ENCODE results near the gene POLR1F. TPM values are rescaled to one million over a fixed set of nuclear protein-coding genes. Genes with fewer than 3 reads are reported as not detected.

The POLR1F gene
- total and polyA plus RNA-seq, 2 experiments from 2014 or later, result 35.2 to 99.9 TPM

DNA sequence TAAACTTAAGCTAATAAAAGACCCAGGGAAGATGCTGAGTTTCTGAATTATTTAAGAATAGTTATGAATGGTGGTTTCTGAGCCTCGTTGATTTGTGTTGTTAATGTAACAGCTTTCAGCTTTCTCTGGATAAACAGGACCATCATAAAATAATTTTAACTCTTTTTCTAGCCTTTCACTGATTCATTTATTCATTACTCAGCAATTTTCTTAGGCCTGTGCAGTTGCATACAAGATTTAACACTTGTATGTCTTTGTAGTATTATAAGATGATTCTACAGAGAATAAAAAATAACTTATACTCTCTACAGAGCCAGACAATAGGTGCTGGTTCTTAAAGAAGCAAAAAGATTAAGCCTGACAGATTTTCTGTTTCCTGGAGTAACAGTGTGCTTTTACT lies 35.2 kb upstream of the POLR1F start:
- no peaks in the 10 kb centered on the region for H4K20me1 ChIP-seq (replicated peaks; ENCODE audit: insufficient read depth)
- no peaks in the 10 kb centered on the region for H3K36me3 Mint-ChIP-seq (ENCODE audit: low read depth)
- H2AFZ ChIP-seq, result no peak overlapping the region
- no peaks in the 10 kb centered on the region for H3K27me3 Mint-ChIP-seq (ENCODE audit: insufficient read depth, low read depth, poor library complexity)
- no peak overlapping the region for H3K4me3 ChIP-seq
- no peaks in the 10 kb centered on the region for H3K79me2 ChIP-seq (replicated peaks; ENCODE audit: insufficient read depth)
- no peak overlapping the region for H3K27ac ChIP-seq (ENCODE audit: low read depth)
- no peaks in the 10 kb centered on the region for H3K36me3 ChIP-seq (ENCODE audit: insufficient read depth)
- H3K27me3 ChIP-seq (ENCODE audit: insufficient read depth), result no peaks in the 10 kb centered on the region
- no peaks in the 10 kb centered on the region for H3K9me2 ChIP-seq (ENCODE audit: insufficient read depth)
- no peaks in the 10 kb centered on the region for H3K9me3 Mint-ChIP-seq
- H3K4me1 ChIP-seq (ENCODE audit: insufficient read depth), result no peaks in the 10 kb centered on the region
- TF ChIP-seq NANOG (IDR thresholded peaks at IDR 0.05; ENCODE audit: borderline replicate concordance) (no peak), POLR2AphosphoS5 (IDR thresholded peaks at IDR 0.05; ENCODE audit: low read depth) (no peak), EZH2 (IDR thresholded peaks at IDR 0.05; ENCODE audit: low read depth, unreplicated experiment) (no peak), EZH2phosphoT487 (IDR thresholded peaks at IDR 0.05; ENCODE audit: unreplicated experiment) (no peak), ZNF114 (CRISPR knock-in tag; IDR thresholded peaks at IDR 0.05) (no peak), CREB1 (CRISPR knock-in tag; IDR thresholded peaks at IDR 0.05; ENCODE audit: low read depth) (no peak), JUNB (IDR thresholded peaks at IDR 0.05; ENCODE audit: unreplicated experiment) (no peak)
- TF ChIP-seq, protein P1, sequence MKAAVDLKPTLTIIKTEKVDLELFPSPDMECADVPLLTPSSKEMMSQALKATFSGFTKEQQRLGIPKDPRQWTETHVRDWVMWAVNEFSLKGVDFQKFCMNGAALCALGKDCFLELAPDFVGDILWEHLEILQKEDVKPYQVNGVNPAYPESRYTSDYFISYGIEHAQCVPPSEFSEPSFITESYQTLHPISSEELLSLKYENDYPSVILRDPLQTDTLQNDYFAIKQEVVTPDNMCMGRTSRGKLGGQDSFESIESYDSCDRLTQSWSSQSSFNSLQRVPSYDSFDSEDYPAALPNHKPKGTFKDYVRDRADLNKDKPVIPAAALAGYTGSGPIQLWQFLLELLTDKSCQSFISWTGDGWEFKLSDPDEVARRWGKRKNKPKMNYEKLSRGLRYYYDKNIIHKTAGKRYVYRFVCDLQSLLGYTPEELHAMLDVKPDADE (IDR thresholded peaks at IDR 0.05), result no peak
- TF ChIP-seq, protein P2, sequence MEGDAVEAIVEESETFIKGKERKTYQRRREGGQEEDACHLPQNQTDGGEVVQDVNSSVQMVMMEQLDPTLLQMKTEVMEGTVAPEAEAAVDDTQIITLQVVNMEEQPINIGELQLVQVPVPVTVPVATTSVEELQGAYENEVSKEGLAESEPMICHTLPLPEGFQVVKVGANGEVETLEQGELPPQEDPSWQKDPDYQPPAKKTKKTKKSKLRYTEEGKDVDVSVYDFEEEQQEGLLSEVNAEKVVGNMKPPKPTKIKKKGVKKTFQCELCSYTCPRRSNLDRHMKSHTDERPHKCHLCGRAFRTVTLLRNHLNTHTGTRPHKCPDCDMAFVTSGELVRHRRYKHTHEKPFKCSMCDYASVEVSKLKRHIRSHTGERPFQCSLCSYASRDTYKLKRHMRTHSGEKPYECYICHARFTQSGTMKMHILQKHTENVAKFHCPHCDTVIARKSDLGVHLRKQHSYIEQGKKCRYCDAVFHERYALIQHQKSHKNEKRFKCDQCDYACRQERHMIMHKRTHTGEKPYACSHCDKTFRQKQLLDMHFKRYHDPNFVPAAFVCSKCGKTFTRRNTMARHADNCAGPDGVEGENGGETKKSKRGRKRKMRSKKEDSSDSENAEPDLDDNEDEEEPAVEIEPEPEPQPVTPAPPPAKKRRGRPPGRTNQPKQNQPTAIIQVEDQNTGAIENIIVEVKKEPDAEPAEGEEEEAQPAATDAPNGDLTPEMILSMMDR (conservative IDR thresholded peaks at IDR 0.05; ENCODE audit: low read depth in 2 of 2), result no peak
- DNase-seq (ENCODE audit: low spot score) (no peak), ATAC-seq (no peak)
- no peak overlapping the region for H3K4me3 Mint-ChIP-seq
- H3K4me2 ChIP-seq, result no peak overlapping the region
- H3K27ac Mint-ChIP-seq, result no peak overlapping the region
- H3F3A ChIP-seq (replicated peaks; ENCODE audit: low read depth), result no peaks in the 10 kb centered on the region
- H3K4me1 Mint-ChIP-seq, result no peaks in the 10 kb centered on the region

DNA sequence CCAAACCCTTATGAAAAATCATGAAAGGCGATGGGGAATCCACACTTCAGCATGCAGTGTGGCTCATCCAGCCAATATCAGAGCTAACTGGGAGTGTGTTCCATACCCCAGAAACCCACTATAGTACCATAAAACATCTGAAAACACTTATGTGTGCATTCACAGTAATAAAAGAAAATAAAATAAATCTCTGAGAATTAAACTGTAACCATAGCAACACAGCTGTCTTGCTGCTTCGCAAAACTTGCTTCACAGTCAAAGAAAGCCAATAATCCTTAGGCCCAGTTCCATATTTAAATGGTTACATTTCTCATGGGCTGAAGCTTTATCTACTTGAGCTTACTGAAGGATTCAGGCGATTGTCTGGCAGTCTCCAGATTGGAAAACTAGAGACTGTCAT lies 19.9 kb upstream of the POLR1F start:
- Histone ChIP-seq H3K79me2 (replicated peaks; ENCODE audit: insufficient read depth) (no peaks in the 10 kb centered on the region), H3K9me2 (ENCODE audit: insufficient read depth) (no peaks in the 10 kb centered on the region), H3K4me2 (no peak overlapping the region), H3F3A (replicated peaks; ENCODE audit: low read depth) (no peaks in the 10 kb centered on the region), H4K20me1 (replicated peaks; ENCODE audit: insufficient read depth) (no peaks in the 10 kb centered on the region), H3K27me3 (ENCODE audit: insufficient read depth) (no peaks in the 10 kb centered on the region), H3K4me3 (no peak overlapping the region), H2AFZ (no peak overlapping the region), H3K36me3 (ENCODE audit: insufficient read depth) (no peaks in the 10 kb centered on the region), H3K27ac (ENCODE audit: low read depth) (no peak overlapping the region), H3K4me1 (ENCODE audit: insufficient read depth) (peaks cover 9% of the 10 kb centered on the region; the same call in 1 of the 2 replicates)
- no peaks in the 10 kb centered on the region for H3K9me3 Mint-ChIP-seq
- no peaks in the 10 kb centered on the region for H3K36me3 Mint-ChIP-seq (ENCODE audit: low read depth)
- H3K4me1 Mint-ChIP-seq, result peaks cover 4% of the 10 kb centered on the region
- peaks cover 4% of the 10 kb centered on the region for H3K27me3 Mint-ChIP-seq (ENCODE audit: insufficient read depth, low read depth, poor library complexity)
- ATAC-seq (no peak), DNase-seq (ENCODE audit: low spot score) (no peak)
- no peak overlapping the region for H3K4me3 Mint-ChIP-seq
- H3K27ac Mint-ChIP-seq, result no peak overlapping the region
- no peak for TF ChIP-seq ZNF331 (CRISPR knock-in tag; IDR thresholded peaks at IDR 0.05; ENCODE audit: low read depth)
- TF ChIP-seq, protein P3, sequence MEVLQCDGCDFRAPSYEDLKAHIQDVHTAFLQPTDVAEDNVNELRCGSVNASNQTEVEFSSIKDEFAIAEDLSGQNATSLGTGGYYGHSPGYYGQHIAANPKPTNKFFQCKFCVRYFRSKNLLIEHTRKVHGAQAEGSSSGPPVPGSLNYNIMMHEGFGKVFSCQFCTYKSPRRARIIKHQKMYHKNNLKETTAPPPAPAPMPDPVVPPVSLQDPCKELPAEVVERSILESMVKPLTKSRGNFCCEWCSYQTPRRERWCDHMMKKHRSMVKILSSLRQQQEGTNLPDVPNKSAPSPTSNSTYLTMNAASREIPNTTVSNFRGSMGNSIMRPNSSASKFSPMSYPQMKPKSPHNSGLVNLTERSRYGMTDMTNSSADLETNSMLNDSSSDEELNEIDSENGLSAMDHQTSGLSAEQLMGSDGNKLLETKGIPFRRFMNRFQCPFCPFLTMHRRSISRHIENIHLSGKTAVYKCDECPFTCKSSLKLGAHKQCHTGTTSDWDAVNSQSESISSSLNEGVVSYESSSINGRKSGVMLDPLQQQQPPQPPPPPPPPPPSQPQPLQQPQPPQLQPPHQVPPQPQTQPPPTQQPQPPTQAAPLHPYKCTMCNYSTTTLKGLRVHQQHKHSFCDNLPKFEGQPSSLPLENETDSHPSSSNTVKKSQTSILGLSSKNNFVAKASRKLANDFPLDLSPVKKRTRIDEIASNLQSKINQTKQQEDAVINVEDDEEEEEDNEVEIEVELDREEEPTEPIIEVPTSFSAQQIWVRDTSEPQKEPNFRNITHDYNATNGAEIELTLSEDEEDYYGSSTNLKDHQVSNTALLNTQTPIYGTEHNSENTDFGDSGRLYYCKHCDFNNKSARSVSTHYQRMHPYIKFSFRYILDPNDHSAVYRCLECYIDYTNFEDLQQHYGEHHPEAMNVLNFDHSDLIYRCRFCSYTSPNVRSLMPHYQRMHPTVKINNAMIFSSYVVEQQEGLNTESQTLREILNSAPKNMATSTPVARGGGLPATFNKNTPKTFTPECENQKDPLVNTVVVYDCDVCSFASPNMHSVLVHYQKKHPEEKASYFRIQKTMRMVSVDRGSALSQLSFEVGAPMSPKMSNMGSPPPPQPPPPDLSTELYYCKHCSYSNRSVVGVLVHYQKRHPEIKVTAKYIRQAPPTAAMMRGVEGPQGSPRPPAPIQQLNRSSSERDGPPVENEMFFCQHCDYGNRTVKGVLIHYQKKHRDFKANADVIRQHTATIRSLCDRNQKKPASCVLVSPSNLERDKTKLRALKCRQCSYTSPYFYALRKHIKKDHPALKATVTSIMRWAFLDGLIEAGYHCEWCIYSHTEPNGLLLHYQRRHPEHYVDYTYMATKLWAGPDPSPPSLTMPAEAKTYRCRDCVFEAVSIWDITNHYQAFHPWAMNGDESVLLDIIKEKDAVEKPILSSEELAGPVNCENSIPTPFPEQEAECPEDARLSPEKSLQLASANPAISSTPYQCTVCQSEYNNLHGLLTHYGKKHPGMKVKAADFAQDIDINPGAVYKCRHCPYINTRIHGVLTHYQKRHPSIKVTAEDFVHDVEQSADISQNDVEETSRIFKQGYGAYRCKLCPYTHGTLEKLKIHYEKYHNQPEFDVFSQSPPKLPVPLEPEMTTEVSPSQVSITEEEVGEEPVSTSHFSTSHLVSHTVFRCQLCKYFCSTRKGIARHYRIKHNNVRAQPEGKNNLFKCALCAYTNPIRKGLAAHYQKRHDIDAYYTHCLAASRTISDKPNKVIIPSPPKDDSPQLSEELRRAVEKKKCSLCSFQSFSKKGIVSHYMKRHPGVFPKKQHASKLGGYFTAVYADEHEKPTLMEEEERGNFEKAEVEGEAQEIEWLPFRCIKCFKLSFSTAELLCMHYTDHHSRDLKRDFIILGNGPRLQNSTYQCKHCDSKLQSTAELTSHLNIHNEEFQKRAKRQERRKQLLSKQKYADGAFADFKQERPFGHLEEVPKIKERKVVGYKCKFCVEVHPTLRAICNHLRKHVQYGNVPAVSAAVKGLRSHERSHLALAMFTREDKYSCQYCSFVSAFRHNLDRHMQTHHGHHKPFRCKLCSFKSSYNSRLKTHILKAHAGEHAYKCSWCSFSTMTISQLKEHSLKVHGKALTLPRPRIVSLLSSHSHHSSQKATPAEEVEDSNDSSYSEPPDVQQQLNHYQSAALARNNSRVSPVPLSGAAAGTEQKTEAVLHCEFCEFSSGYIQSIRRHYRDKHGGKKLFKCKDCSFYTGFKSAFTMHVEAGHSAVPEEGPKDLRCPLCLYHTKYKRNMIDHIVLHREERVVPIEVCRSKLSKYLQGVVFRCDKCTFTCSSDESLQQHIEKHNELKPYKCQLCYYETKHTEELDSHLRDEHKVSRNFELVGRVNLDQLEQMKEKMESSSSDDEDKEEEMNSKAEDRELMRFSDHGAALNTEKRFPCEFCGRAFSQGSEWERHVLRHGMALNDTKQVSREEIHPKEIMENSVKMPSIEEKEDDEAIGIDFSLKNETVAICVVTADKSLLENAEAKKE (CRISPR knock-in tag; IDR thresholded peaks at IDR 0.05), result no peak
- TF ChIP-seq EZH2 (IDR thresholded peaks at IDR 0.05; ENCODE audit: low read depth, unreplicated experiment), result no peak
- TF ChIP-seq CREB1 (CRISPR knock-in tag; IDR thresholded peaks at IDR 0.05; ENCODE audit: low read depth), result no peak
- no peak for TF ChIP-seq JUNB (IDR thresholded peaks at IDR 0.05; ENCODE audit: unreplicated experiment)
- no peak for TF ChIP-seq POLR2AphosphoS5 (IDR thresholded peaks at IDR 0.05; ENCODE audit: low read depth)
- TF ChIP-seq, protein P2 (conservative IDR thresholded peaks at IDR 0.05; ENCODE audit: low read depth in 2 of 2), result no peak
